Activated T-helper 1 cell treated with anti-CD3 and anti-CD28 coated beads, Interleukin-12 subunit alpha, Interleukin-12 subunit beta, Interleukin-2, Interleukin-4 antibody, amounts not matched to agents 30 ng/mL and 10 ng/mL and 1 ng/mL, durations not matched to agents 14 hours and 24 hours and 36 hours (primary cell): ENCODE results near the gene AOPEP. TPM values are rescaled to one million over a fixed set of nuclear protein-coding genes. Genes with fewer than 3 reads are reported as not detected.

ENCODE experiments used
- DNase-seq: peaks from one replicate; pipeline ENCODE4 v3.0.0; 2021; ENCODE audit warnings: low spot score
- H3K27ac Mint-ChIP-seq: one replicate; pipeline ENCODE4 v1.8.0; 2021; ENCODE audit warnings: mild to moderate bottlenecking, mixed read lengths
- H3K27me3 Mint-ChIP-seq: one replicate; pipeline ENCODE4 v1.8.0; 2022; ENCODE audit warnings: mild to moderate bottlenecking, moderate library complexity, mixed read lengths; ENCODE audit not compliant: insufficient read depth
- H3K36me3 Mint-ChIP-seq: one replicate; pipeline ENCODE4 v1.8.0; 2021; ENCODE audit warnings: low read depth, mixed read lengths
- H3K4me1 Mint-ChIP-seq: one replicate; pipeline ENCODE4 v1.8.0; 2021; ENCODE audit warnings: low read depth, mixed read lengths
- H3K4me3 Mint-ChIP-seq: one replicate; pipeline ENCODE4 v1.8.0; 2021; ENCODE audit warnings: mild to moderate bottlenecking, moderate library complexity, mixed read lengths
- H3K9me3 Mint-ChIP-seq: one replicate; pipeline ENCODE4 v1.8.0; 2021; ENCODE audit warnings: mixed read lengths
- intact Hi-C: fragments of 100-400 bp; cut with micrococcal nuclease; formaldehyde crosslinking; loops from one replicate; pipeline ENCODE4 v1.15.1; 2024
- total RNA-seq: library from RNA; stranded (reverse); gene quantifications from 2 replicates; pipeline ENCODE4 v1.2.3, GENCODE V29; 2022

AOPEP gene
- total RNA-seq, 1 donor from 2014 or later, result 22.5 TPM

DNA sequence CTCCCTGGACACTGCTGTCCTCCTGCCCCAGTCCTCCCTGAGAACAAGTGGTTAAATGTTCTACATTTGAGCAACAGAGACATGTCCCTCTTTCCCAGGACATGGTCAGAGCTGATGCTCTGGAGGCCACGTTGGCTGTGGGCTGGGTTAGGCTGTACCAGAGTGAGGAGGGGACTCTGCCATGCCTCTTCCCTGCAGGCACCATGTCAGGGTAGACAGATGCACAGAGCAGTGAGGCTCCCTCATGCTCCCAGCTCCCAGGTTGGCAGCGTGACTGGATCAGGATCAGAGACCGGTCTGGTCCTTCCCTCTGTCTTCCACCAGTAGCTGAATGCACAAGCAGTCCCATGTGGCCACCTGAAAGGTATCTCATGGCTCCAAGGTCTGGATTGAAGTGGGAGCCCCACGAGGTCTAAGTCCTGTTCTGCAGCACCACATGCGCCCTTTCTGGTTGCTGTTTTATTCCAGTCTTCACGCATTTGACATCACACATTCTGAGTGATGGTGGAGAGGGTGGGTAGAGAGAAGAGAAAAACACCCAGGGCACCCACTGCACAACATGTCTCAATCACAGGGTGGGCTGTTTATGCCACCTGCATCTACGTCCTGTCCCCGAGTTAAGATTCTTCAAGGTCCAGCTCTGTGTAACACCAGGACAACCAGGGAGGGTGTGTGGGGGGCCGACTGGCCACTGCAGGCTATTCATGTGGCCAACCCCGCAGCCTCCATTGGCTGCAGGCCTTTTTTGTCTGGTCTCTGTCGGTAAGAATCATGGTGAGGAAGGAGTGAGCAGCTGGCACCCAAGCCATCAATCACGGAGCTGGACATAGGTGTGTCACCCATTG is 386.2 kb downstream of the AOPEP start:
- intact Hi-C loops, result no loop called here
- no peak for DNase-seq
- H3K4me1 Mint-ChIP-seq, result no peaks in the 10 kb centered on the region
- H3K27ac Mint-ChIP-seq, result no peak overlapping the region
- no peaks in the 10 kb centered on the region for H3K27me3 Mint-ChIP-seq
- H3K4me3 Mint-ChIP-seq, result no peak overlapping the region
- H3K9me3 Mint-ChIP-seq, result no peaks in the 10 kb centered on the region
- no peaks in the 10 kb centered on the region for H3K36me3 Mint-ChIP-seq

DNA sequence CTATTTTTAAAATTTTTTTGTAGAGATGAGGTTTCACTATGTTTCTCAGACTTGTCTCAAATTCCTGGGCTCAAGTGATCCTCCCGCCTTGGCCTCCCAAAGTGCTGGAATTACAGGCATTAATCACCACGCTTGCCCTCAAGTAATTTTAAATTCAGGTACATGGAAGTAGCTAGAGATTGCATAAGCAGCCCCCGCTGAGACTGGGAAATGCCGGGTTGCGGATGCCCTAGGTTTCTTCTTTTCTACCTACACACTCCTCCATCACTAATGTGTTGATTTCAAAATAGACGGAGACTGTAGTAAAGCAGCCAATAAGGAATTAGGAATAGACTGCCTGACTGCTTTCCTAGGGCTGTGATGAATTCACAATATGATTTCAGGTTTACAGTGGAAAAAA is 388.6 kb downstream of the AOPEP start:
- no peaks in the 10 kb centered on the region for H3K27me3 Mint-ChIP-seq
- intact Hi-C loops, result no loop called here
- no peak overlapping the region for H3K4me3 Mint-ChIP-seq
- H3K27ac Mint-ChIP-seq, result no peak overlapping the region
- no peaks in the 10 kb centered on the region for H3K36me3 Mint-ChIP-seq
- DNase-seq, result no peak
- no peaks in the 10 kb centered on the region for H3K9me3 Mint-ChIP-seq
- H3K4me1 Mint-ChIP-seq, result no peaks in the 10 kb centered on the region

DNA sequence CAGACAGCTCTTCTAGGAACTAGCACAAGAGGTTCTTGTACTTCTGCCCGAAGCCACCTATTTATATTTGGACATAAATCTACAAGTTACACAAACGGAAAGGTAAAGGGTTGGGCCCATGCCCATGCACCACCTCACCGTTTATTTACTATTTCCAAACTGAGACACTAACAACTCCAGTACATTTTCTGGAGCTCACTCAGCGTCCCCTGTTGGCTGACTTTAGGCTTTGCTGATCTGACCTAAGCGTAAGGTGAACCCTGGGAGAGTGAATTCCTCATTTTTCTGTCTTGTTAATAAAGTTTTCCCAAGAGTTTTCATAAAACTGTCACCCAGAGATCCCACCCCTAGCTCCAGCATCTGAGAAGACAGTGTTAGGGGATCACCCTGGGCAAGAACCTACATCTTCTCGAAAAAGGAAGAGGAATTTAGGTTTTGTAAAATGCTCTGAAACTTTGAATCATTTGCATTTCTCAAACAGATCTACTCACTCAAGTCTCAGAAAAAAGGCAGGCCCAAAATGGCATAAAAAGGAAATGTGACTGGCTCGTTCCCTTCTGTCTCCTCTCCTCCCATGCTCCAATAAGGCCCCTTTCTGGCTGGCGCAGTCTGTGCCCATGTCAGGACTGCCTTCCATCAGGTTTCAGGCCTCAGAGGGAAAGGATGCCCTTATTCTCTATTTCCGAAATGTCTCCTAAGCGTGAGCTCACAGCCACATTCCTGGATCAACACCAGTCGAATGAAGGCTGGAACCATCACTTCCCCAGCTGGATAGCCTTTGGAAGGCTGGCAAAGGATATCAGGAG is 389.7 kb downstream of the AOPEP start:
- no peak overlapping the region for H3K27ac Mint-ChIP-seq
- no peaks in the 10 kb centered on the region for H3K9me3 Mint-ChIP-seq
- H3K4me3 Mint-ChIP-seq, result no peak overlapping the region
- no peaks in the 10 kb centered on the region for H3K27me3 Mint-ChIP-seq
- DNase-seq, result no peak
- H3K36me3 Mint-ChIP-seq, result peaks cover 2% of the 10 kb centered on the region
- H3K4me1 Mint-ChIP-seq, result no peaks in the 10 kb centered on the region
- intact Hi-C loops, result no loop called here

DNA sequence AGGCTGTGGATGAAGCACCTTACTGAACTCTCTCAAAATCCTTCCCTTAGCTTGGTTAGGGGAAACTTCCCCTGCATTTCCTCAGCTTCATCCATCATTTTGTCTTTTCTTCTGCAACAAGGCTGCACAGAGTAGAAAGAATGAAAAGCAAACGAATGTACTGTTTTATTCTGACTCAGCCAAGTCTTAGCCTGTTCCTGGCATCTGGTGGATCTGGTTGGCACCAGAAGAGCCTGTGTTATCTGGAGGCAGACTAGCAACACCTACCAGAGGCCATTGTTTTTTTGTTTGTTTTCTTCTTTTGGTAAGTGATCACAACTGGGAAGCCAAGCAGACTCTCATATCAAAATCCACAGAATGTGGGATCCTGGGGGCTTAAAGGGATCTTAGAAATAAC is 390.3 kb downstream of the AOPEP start:
- Mint-ChIP-seq H3K4me1 (no peaks in the 10 kb centered on the region), H3K27me3 (no peaks in the 10 kb centered on the region), H3K4me3 (no peak overlapping the region), H3K36me3 (peaks cover 3% of the 10 kb centered on the region), H3K9me3 (no peaks in the 10 kb centered on the region), H3K27ac (no peak overlapping the region)
- intact Hi-C loops, result no loop called here
- DNase-seq, result no peak

DNA sequence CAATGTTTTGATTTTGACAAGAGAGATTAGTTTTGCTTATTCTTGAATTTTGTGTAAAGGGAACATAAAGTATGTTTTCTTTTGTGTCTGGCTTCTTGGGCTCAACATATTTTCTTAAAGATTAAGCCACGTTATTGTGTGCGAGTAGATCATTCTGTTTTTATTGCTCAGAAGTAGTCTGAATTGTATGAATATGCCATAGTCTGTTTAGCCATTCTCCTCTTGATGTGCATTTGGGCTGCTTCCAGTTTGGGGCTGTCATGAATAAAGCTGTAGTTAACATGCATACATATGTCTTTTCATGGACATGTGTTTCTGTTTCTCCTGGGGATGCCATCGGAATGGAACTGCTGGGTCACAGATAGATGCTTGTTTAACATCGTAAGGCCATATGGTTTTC is 392.1 kb downstream of the AOPEP start:
- no peaks in the 10 kb centered on the region for H3K9me3 Mint-ChIP-seq
- no peaks in the 10 kb centered on the region for H3K4me1 Mint-ChIP-seq

DNA sequence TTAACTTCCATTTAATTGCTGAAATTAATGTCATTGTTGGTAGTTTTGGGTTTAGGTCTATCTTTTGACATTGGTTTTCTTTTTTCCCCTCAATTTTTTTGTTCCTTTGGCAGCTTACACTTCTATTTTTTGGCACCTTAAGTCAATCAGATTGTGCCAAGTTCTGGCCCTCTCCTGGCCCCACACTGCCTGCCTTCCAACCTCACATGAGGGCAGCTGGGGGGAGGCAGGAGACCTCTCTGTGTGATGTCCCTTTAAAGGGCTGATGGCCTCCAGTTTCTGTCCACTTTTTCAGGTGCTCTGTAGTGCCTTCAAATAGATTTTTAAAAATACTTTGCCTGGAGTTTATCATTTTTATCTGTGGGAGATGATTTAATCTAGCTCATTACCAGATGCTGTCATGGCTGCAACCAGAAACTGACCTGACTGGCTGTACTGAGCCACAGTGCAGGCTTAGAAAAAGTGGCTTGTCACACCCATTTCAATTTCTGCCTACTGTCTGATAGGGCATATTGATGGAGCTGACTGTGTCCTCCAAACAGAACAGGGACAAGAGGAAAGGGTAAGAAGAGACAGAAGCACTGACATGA is 394.4 kb downstream of the AOPEP start:
- intact Hi-C loops, result no loop called here
- Mint-ChIP-seq H3K4me3 (no peak overlapping the region), H3K36me3 (peaks cover 7% of the 10 kb centered on the region), H3K27me3 (no peaks in the 10 kb centered on the region), H3K27ac (no peak overlapping the region), H3K9me3 (no peaks in the 10 kb centered on the region), H3K4me1 (no peaks in the 10 kb centered on the region)
- no peak for DNase-seq

More for the DNA sequence above, 392.1 kb downstream of the AOPEP start:
- no peak overlapping the region for H3K27ac Mint-ChIP-seq
- no peak for DNase-seq
- peaks cover 3% of the 10 kb centered on the region for H3K36me3 Mint-ChIP-seq
- H3K4me3 Mint-ChIP-seq, result no peak overlapping the region
- intact Hi-C loops, result no loop called here
- no peaks in the 10 kb centered on the region for H3K27me3 Mint-ChIP-seq

- Mint-ChIP-seq H3K36me3 (peaks cover 7% of the 10 kb centered on the region), H3K4me1 (no peaks in the 10 kb centered on the region), H3K4me3 (no peak overlapping the region), H3K27me3 (no peaks in the 10 kb centered on the region), H3K27ac (no peak overlapping the region), H3K9me3 (no peaks in the 10 kb centered on the region)
- intact Hi-C loops, result loop anchor here (5.0 kb wide), 1 partner anchor 262 kb away; no protein-coding TSS in a partner anchor
- no peak for DNase-seq
Measured at GRCh38 chr9:95124582-95125367, 398.3 kb downstream of the AOPEP start.

DNA sequence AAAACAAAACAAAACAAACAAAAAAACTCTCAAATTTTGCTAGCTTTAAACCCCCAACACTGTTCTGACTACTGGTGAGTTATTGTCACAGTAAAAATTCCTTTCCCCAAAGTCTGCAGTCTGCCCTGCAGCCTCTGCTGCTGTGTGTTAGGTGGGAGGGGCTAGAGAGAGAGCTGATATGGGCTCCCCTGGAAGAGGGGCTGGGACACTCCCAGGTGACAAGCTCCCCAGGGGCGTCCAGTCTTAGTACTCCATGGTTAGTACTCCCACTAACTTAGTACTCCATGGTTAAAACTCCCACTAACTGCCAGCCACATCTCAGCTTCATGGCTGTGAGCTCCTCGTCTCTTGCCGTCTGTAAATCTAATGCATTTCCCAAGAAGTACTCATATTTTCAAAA is 399.2 kb downstream of the AOPEP start:
- H3K27ac Mint-ChIP-seq, result no peak overlapping the region

DNA sequence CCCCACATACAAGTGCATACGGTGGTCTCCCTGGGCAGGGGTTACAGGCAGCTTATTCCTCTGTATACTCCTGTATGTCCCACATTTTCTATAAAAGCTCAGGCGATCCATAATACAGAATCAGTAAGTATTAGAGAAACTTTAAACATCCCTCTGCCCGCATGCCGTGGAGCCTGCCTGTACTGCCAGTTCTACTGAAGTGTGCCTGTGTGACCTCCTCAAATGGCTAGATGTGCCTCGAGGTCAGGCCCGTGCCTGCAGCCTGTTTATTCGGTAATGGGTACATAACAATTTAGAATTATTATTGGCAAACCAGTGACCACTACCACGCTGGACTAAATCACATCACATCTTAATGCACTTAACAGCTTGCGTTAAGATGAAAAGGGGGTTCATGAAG is 400.2 kb downstream of the AOPEP start:
- H3K4me3 Mint-ChIP-seq, result no peak overlapping the region
- peaks cover 7% of the 10 kb centered on the region for H3K4me1 Mint-ChIP-seq
- intact Hi-C loops, result loop anchor here (1.0 to 5.0 kb wide), 5 partner anchors 264 to 457 kb away; no protein-coding TSS in a partner anchor
- no peaks in the 10 kb centered on the region for H3K27me3 Mint-ChIP-seq
- H3K27ac Mint-ChIP-seq, result no peak overlapping the region
- DNase-seq, result no peak
- H3K9me3 Mint-ChIP-seq, result no peaks in the 10 kb centered on the region
- peaks cover 5% of the 10 kb centered on the region for H3K36me3 Mint-ChIP-seq

More for the DNA sequence above, 399.2 kb downstream of the AOPEP start:
- intact Hi-C loops, result loop anchor here (5.0 kb wide), 1 partner anchor 263 kb away; no protein-coding TSS in a partner anchor
- Mint-ChIP-seq H3K36me3 (peaks cover 7% of the 10 kb centered on the region), H3K4me1 (no peaks in the 10 kb centered on the region), H3K27me3 (no peaks in the 10 kb centered on the region), H3K4me3 (no peak overlapping the region), H3K9me3 (no peaks in the 10 kb centered on the region)
- DNase-seq, result no peak

GRCh38 chr9:95127249-95128176 is 401.0 kb downstream of the AOPEP start:
- no peak overlapping the region for H3K27ac Mint-ChIP-seq
- intact Hi-C loops, result loop anchor here (1.0 to 5.0 kb wide), 5 partner anchors 265 to 458 kb away; no protein-coding TSS in a partner anchor
- peak; percentile 56 for DNase-seq
- H3K4me3 Mint-ChIP-seq, result no peak overlapping the region
- peaks cover 7% of the 10 kb centered on the region for H3K4me1 Mint-ChIP-seq
- H3K9me3 Mint-ChIP-seq, result no peaks in the 10 kb centered on the region
- no peaks in the 10 kb centered on the region for H3K27me3 Mint-ChIP-seq
- H3K36me3 Mint-ChIP-seq, result peaks cover 5% of the 10 kb centered on the region

GRCh38 chr9:95128177-95128524 is 401.7 kb downstream of the AOPEP start:
- H3K27ac Mint-ChIP-seq, result no peak overlapping the region
- H3K4me3 Mint-ChIP-seq, result no peak overlapping the region
- peaks cover 5% of the 10 kb centered on the region for H3K36me3 Mint-ChIP-seq
- no peaks in the 10 kb centered on the region for H3K9me3 Mint-ChIP-seq
- intact Hi-C loops, result loop anchor here (5.0 kb wide), 1 partner anchor 266 kb away; no protein-coding TSS in a partner anchor
- peaks cover 7% of the 10 kb centered on the region for H3K4me1 Mint-ChIP-seq
- no peaks in the 10 kb centered on the region for H3K27me3 Mint-ChIP-seq
- DNase-seq, result no peak
